ENCODE measurements around the gene RFPL3. TPM values are rescaled to one million over a fixed set of nuclear protein-coding genes. Genes with fewer than 3 reads are reported as not detected.

Gene RFPL3
- total and polyA plus RNA-seq, 2 donors (not counting 1 experiment from before 2014, with no cell fraction given) = not detected

- Mint-ChIP-seq H3K4me3 (no peak overlapping the region), H3K4me1 (no peaks in the 10 kb centered on the region), H3K27ac (no peak overlapping the region), H3K9me3 (ENCODE audit: insufficient read depth) (no peaks in the 10 kb centered on the region), H3K27me3 (peaks cover under 1% of the 10 kb centered on the region)
- TF ChIP-seq CTCF (IDR thresholded peaks at IDR 0.05) (no peak), EZH2 (IDR thresholded peaks at IDR 0.05; ENCODE audit: borderline replicate concordance, insufficient read depth, low read depth, low read length, poor library complexity, severe bottlenecking) (no peak)
- ChIA-PET POLR2A (no interaction called here), CTCF (no interaction called here)
- H4K20me1 ChIP-seq (ENCODE audit: control insufficient read depth, insufficient read depth, low read length, poor library complexity, severe bottlenecking) = no peaks in the 10 kb centered on the region
- DNase-seq (no peak), ATAC-seq (ENCODE audit: low read depth) (no peak)
- no peak overlapping the region for H3K9ac ChIP-seq (ENCODE audit: low read length)
- no peaks in the 10 kb centered on the region for H3K36me3 ChIP-seq (replicated peaks in 1 of 2; ENCODE audit: control extremely low read depth in 1 of 2, control insufficient read depth in 1 of 2, extremely low read depth in 1 of 2, insufficient read depth in 2 of 2, low read length in 1 of 2)
- WGBS (ENCODE audit: insufficient coverage) = 94% methylated on average over 4 of the region's 4 CpGs
- no peak overlapping the region for H3K4me3 ChIP-seq (ENCODE audit: control extremely low read depth in 1 of 5, extremely low read depth in 1 of 5, insufficient read depth in 1 of 5, low read depth in 2 of 5, low read length in 4 of 5)
- intact Hi-C loops (cut with micrococcal nuclease) = no loop called here
- no peaks in the 10 kb centered on the region for H3K79me2 ChIP-seq (ENCODE audit: control insufficient read depth, insufficient read depth, low read length)
- no peaks in the 10 kb centered on the region for H3K27me3 ChIP-seq (replicated peaks in 1 of 4; ENCODE audit: control extremely low read depth in 1 of 4, control insufficient read depth in 3 of 4, insufficient read depth in 4 of 4, low read length in 3 of 4)
- H3K9me3 ChIP-seq (ENCODE audit: control extremely low read depth in 1 of 3, control insufficient read depth in 2 of 3, insufficient read depth in 1 of 3, low read length in 2 of 3) = peaks cover 0 to 4% (median 0%) of the 10 kb centered on the region in 3 donors
- H3K27ac ChIP-seq (ENCODE audit: low read length in 2 of 2) = no peak overlapping the region
- no peaks in the 10 kb centered on the region for H3K4me1 ChIP-seq (ENCODE audit: control insufficient read depth in 2 of 2, insufficient read depth in 2 of 2, low read length in 2 of 2)
- no peak overlapping the region for H3K4me2 ChIP-seq (replicated peaks; ENCODE audit: low read depth, low read length, poor library complexity, severe bottlenecking)
- H2AFZ ChIP-seq (ENCODE audit: insufficient read depth, low read depth, low read length, poor library complexity, severe bottlenecking) = no peak overlapping the region
Measured at GRCh38 chr22:32327066-32327465, 30.6 kb upstream of the RFPL3 start.

GRCh38 chr22:32327596-32328171 is 30.0 kb upstream of the RFPL3 start:
- no peaks in the 10 kb centered on the region for H3K9me3 Mint-ChIP-seq (ENCODE audit: insufficient read depth)
- H3K79me2 ChIP-seq (ENCODE audit: control insufficient read depth, insufficient read depth, low read length) = no peaks in the 10 kb centered on the region
- DNase-seq (no peak), ATAC-seq (ENCODE audit: low read depth) (no peak)
- no peak overlapping the region for H3K4me2 ChIP-seq (replicated peaks; ENCODE audit: low read depth, low read length, poor library complexity, severe bottlenecking)
- ChIA-PET POLR2A (no interaction called here), CTCF (no interaction called here)
- H3K9me3 ChIP-seq (ENCODE audit: control extremely low read depth in 1 of 3, control insufficient read depth in 2 of 3, insufficient read depth in 1 of 3, low read length in 2 of 3) = peaks cover 0 to 4% (median 0%) of the 10 kb centered on the region in 3 donors
- no peak overlapping the region for H3K4me3 Mint-ChIP-seq
- TF ChIP-seq EZH2 (IDR thresholded peaks at IDR 0.05; ENCODE audit: borderline replicate concordance, insufficient read depth, low read depth, low read length, poor library complexity, severe bottlenecking) = no peak
- TF ChIP-seq CTCF (IDR thresholded peaks at IDR 0.05) = no peak
- H3K27ac ChIP-seq (ENCODE audit: low read length in 2 of 2) = no peak overlapping the region
- no peaks in the 10 kb centered on the region for H3K36me3 ChIP-seq (replicated peaks in 1 of 2; ENCODE audit: control extremely low read depth in 1 of 2, control insufficient read depth in 1 of 2, extremely low read depth in 1 of 2, insufficient read depth in 2 of 2, low read length in 1 of 2)
- no peak overlapping the region for H3K27ac Mint-ChIP-seq
- no peak overlapping the region for H3K9ac ChIP-seq (ENCODE audit: low read length)
- 79% methylated on average over 10 of the region's 10 CpGs for WGBS (ENCODE audit: insufficient coverage)
- peaks cover 6% of the 10 kb centered on the region for H3K27me3 Mint-ChIP-seq
- no peaks in the 10 kb centered on the region for H4K20me1 ChIP-seq (ENCODE audit: control insufficient read depth, insufficient read depth, low read length, poor library complexity, severe bottlenecking)
- no peak overlapping the region for H2AFZ ChIP-seq (ENCODE audit: insufficient read depth, low read depth, low read length, poor library complexity, severe bottlenecking)
- no peaks in the 10 kb centered on the region for H3K4me1 ChIP-seq (ENCODE audit: control insufficient read depth in 2 of 2, insufficient read depth in 2 of 2, low read length in 2 of 2)
- H3K4me3 ChIP-seq (ENCODE audit: control extremely low read depth in 1 of 5, extremely low read depth in 1 of 5, insufficient read depth in 1 of 5, low read depth in 2 of 5, low read length in 4 of 5) = no peak overlapping the region
- H3K27me3 ChIP-seq (replicated peaks in 1 of 4; ENCODE audit: control extremely low read depth in 1 of 4, control insufficient read depth in 3 of 4, insufficient read depth in 4 of 4, low read length in 3 of 4) = no peaks in the 10 kb centered on the region
- H3K4me1 Mint-ChIP-seq = no peaks in the 10 kb centered on the region
- intact Hi-C loops (cut with micrococcal nuclease) = no loop called here
